ENCODE measurements around the gene GHR.

GHR gene

GRCh38 chr5:42500003-42500599 is 76.9 kb downstream of the GHR start:
- Histone ChIP-seq H3K4me3 (ENCODE audit: insufficient read length, low read depth) (no peak overlapping the region), H3K9me3 (ENCODE audit: insufficient read depth, low read length) (no peaks in the 10 kb centered on the region), H3K4me1 (ENCODE audit: insufficient read depth, insufficient read length) (no peaks in the 10 kb centered on the region), H3K27me3 (ENCODE audit: insufficient read depth, insufficient read length) (no peaks in the 10 kb centered on the region), H3K9ac (ENCODE audit: insufficient read length, low read depth) (no peak overlapping the region), H3K36me3 (ENCODE audit: insufficient read depth, insufficient read length, low read length) (no peaks in the 10 kb centered on the region)
- TF ChIP-seq YY1 (IDR thresholded peaks at IDR 0.05; ENCODE audit: insufficient read depth, insufficient read length) (no peak), ZNF274 (IDR thresholded peaks at IDR 0.05; ENCODE audit: low read depth, low read length) (no peak), SUZ12 (IDR thresholded peaks at IDR 0.05; ENCODE audit: extremely low read depth, insufficient read depth, insufficient read length) (no peak)
- no peak for DNase-seq (ENCODE audit: low read depth, low spot score)

DNA sequence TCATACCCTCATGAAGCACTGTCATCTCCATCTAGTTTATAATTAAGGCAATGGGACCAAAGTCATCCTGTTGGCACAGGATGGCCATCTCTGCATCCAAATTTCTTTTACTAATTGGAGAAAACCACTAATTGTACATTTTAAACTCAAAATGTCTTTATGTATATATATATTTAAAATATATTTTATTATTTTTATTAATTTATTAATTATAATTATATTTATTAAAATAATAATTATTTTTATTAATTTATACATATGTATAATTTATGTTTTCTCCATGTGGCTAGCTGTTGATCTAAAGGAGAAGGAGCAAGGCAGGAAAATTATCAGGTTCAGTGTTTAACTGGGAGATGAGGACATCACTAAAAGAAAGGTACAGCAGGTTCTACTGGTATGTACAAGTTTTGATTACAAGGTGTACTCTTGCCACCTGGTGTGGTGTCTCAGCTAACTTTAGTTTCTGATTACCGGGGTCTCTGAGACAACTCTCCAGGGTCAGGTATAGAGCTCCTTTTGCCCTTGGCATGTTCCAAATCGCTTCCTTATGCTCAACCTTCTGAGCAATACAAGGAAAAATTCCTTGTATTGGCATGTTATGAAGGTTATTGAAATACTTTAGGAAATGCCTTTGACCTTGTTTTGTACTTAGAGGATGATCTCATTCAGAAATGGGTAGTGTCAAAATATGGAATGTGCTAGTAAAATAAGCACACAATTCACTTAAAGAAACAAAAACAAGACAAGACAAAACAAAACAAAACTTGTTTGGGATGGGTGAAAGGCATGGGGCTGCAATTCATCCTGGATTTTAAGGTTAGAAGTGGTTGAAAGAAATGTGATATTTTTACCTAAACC is 79.6 kb downstream of the GHR start:
- H3K4me1 ChIP-seq (ENCODE audit: insufficient read depth, insufficient read length) = peaks cover 1% of the 10 kb centered on the region
- no peak overlapping the region for H3K4me3 ChIP-seq (ENCODE audit: insufficient read length, low read depth)
- H3K36me3 ChIP-seq (ENCODE audit: insufficient read depth, insufficient read length, low read length) = no peaks in the 10 kb centered on the region
- no peaks in the 10 kb centered on the region for H3K27me3 ChIP-seq (ENCODE audit: insufficient read depth, insufficient read length)
- H3K9ac ChIP-seq (ENCODE audit: insufficient read length, low read depth) = no peak overlapping the region
- DNase-seq (ENCODE audit: low read depth, low spot score) = no peak
- H3K9me3 ChIP-seq (ENCODE audit: insufficient read depth, low read length) = no peaks in the 10 kb centered on the region
- no peak for TF ChIP-seq YY1 (IDR thresholded peaks at IDR 0.05; ENCODE audit: insufficient read depth, insufficient read length)
- TF ChIP-seq ZNF274 (IDR thresholded peaks at IDR 0.05; ENCODE audit: low read depth, low read length) = no peak
- no peak for TF ChIP-seq SUZ12 (IDR thresholded peaks at IDR 0.05; ENCODE audit: extremely low read depth, insufficient read depth, insufficient read length)

- H3K4me3 ChIP-seq (ENCODE audit: insufficient read length, low read depth) = no peak overlapping the region
- H3K4me1 ChIP-seq (ENCODE audit: insufficient read depth, insufficient read length) = peaks cover 3% of the 10 kb centered on the region
- no peaks in the 10 kb centered on the region for H3K9me3 ChIP-seq (ENCODE audit: insufficient read depth, low read length)
- TF ChIP-seq ZNF274 (IDR thresholded peaks at IDR 0.05; ENCODE audit: low read depth, low read length) = no peak
- no peak for TF ChIP-seq YY1 (IDR thresholded peaks at IDR 0.05; ENCODE audit: insufficient read depth, insufficient read length)
- TF ChIP-seq SUZ12 (IDR thresholded peaks at IDR 0.05; ENCODE audit: extremely low read depth, insufficient read depth, insufficient read length) = no peak
- no peaks in the 10 kb centered on the region for H3K36me3 ChIP-seq (ENCODE audit: insufficient read depth, insufficient read length, low read length)
- no peak overlapping the region for H3K9ac ChIP-seq (ENCODE audit: insufficient read length, low read depth)
- DNase-seq (ENCODE audit: low read depth, low spot score) = no peak
- no peaks in the 10 kb centered on the region for H3K27me3 ChIP-seq (ENCODE audit: insufficient read depth, insufficient read length)
These were observed 83.4 kb downstream of the GHR start for GRCh38 chr5:42506662-42507061.

DNA sequence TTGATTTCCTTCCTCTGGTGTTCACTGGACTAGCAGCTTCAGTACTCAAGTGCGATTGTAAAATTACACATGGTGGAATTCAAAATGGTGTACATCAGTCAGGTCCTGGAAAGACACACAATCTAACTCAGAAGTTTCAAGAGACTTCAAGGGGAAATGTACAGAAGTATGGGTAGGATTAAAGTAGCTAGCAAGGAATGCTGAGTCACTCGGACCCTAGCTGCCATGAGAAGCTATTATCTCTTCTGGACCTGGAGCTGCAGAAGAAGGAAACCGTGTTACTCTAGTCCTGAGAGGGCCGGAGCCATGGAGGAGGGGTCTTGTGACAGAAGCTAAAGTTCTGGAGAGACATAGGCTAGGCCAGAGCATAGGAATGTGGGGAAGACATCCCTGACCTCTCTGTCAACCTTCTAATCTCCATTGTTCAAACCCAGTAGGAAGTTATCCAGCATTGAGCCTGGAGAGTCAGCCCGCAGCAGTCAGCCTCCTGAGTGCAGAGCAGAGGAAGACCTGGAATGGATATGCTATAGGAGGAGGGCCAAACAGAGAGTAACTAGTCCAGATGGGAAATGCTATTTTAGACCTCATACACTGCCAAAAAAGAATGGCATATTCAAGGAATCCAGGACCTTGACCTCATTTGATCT is 84.3 kb downstream of the GHR start:
- Histone ChIP-seq H3K9me3 (ENCODE audit: insufficient read depth, low read length) (no peaks in the 10 kb centered on the region), H3K36me3 (ENCODE audit: insufficient read depth, insufficient read length, low read length) (no peaks in the 10 kb centered on the region), H3K4me3 (ENCODE audit: insufficient read length, low read depth) (no peak overlapping the region), H3K9ac (ENCODE audit: insufficient read length, low read depth) (no peak overlapping the region), H3K27me3 (ENCODE audit: insufficient read depth, insufficient read length) (no peaks in the 10 kb centered on the region), H3K4me1 (ENCODE audit: insufficient read depth, insufficient read length) (peaks cover 3% of the 10 kb centered on the region)
- peak; percentile 56 for DNase-seq (ENCODE audit: low read depth, low spot score)
- TF ChIP-seq SUZ12 (IDR thresholded peaks at IDR 0.05; ENCODE audit: extremely low read depth, insufficient read depth, insufficient read length) (no peak), ZNF274 (IDR thresholded peaks at IDR 0.05; ENCODE audit: low read depth, low read length) (no peak), YY1 (IDR thresholded peaks at IDR 0.05; ENCODE audit: insufficient read depth, insufficient read length) (no peak)

- Histone ChIP-seq H3K27me3 (ENCODE audit: insufficient read depth, insufficient read length) (no peaks in the 10 kb centered on the region), H3K4me3 (ENCODE audit: insufficient read length, low read depth) (no peak overlapping the region), H3K36me3 (ENCODE audit: insufficient read depth, insufficient read length, low read length) (no peaks in the 10 kb centered on the region), H3K9me3 (ENCODE audit: insufficient read depth, low read length) (no peaks in the 10 kb centered on the region), H3K4me1 (ENCODE audit: insufficient read depth, insufficient read length) (no peaks in the 10 kb centered on the region), H3K9ac (ENCODE audit: insufficient read length, low read depth) (no peak overlapping the region)
- no peak for DNase-seq (ENCODE audit: low read depth, low spot score)
- TF ChIP-seq YY1 (IDR thresholded peaks at IDR 0.05; ENCODE audit: insufficient read depth, insufficient read length) = no peak
- TF ChIP-seq ZNF274 (IDR thresholded peaks at IDR 0.05; ENCODE audit: low read depth, low read length) = no peak
- TF ChIP-seq SUZ12 (IDR thresholded peaks at IDR 0.05; ENCODE audit: extremely low read depth, insufficient read depth, insufficient read length) = no peak
These were observed 90.0 kb downstream of the GHR start for GRCh38 chr5:42513246-42513645.

DNA sequence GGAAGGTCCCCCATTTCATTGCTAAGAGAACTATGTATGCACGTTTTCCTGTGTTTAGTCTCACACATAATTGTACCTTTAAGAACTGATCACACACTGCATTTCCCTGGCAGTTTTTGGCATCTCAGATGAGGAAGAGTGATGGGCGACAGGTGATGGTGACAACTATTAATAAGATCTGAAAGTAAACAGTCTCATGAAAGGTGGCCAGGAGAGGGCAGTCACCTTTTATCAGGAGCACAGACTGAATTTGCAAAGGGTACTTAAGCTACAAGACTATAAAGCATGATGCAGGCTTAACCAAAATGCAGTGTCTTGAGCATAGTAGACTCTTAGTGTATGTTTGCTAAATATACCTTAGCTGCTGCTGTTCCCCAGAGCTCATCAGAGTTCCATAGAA is 91.5 kb downstream of the GHR start:
- TF ChIP-seq YY1 (IDR thresholded peaks at IDR 0.05; ENCODE audit: insufficient read depth, insufficient read length) = no peak
- TF ChIP-seq ZNF274 (IDR thresholded peaks at IDR 0.05; ENCODE audit: low read depth, low read length) = no peak
- no peak overlapping the region for H3K4me3 ChIP-seq (ENCODE audit: insufficient read length, low read depth)
- H3K9ac ChIP-seq (ENCODE audit: insufficient read length, low read depth) = no peak overlapping the region
- H3K9me3 ChIP-seq (ENCODE audit: insufficient read depth, low read length) = no peaks in the 10 kb centered on the region
- H3K36me3 ChIP-seq (ENCODE audit: insufficient read depth, insufficient read length, low read length) = no peaks in the 10 kb centered on the region
- H3K27me3 ChIP-seq (ENCODE audit: insufficient read depth, insufficient read length) = no peaks in the 10 kb centered on the region
- no peaks in the 10 kb centered on the region for H3K4me1 ChIP-seq (ENCODE audit: insufficient read depth, insufficient read length)
- no peak for DNase-seq (ENCODE audit: low read depth, low spot score)

- Histone ChIP-seq H3K9ac (ENCODE audit: insufficient read length, low read depth) (no peak overlapping the region), H3K4me1 (ENCODE audit: insufficient read depth, insufficient read length) (no peaks in the 10 kb centered on the region), H3K27me3 (ENCODE audit: insufficient read depth, insufficient read length) (no peaks in the 10 kb centered on the region), H3K4me3 (ENCODE audit: insufficient read length, low read depth) (no peak overlapping the region), H3K36me3 (ENCODE audit: insufficient read depth, insufficient read length, low read length) (no peaks in the 10 kb centered on the region), H3K9me3 (ENCODE audit: insufficient read depth, low read length) (no peaks in the 10 kb centered on the region)
- DNase-seq (ENCODE audit: low read depth, low spot score) = no peak
- no peak for TF ChIP-seq ZNF274 (IDR thresholded peaks at IDR 0.05; ENCODE audit: low read depth, low read length)
These were observed 92.3 kb downstream of the GHR start for GRCh38 chr5:42515504-42515903.

Data from NT2/D1 (cell line).